NCI-H146 treated with DMSO at 0.1 percent for 48 hours (cell line): ENCODE data around the gene CLTA.
A peak's percentile ranks its signal among the peaks of the same experiment; 100 is the strongest.

Experiments
- DNase-seq: peaks from one replicate; lab custom pipeline; 2025; ENCODE audit not compliant: unreplicated experiment; lab: John Stamatoyannopoulos, UW

CLTA gene, protein sequence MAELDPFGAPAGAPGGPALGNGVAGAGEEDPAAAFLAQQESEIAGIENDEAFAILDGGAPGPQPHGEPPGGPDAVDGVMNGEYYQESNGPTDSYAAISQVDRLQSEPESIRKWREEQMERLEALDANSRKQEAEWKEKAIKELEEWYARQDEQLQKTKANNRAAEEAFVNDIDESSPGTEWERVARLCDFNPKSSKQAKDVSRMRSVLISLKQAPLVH

DNA sequence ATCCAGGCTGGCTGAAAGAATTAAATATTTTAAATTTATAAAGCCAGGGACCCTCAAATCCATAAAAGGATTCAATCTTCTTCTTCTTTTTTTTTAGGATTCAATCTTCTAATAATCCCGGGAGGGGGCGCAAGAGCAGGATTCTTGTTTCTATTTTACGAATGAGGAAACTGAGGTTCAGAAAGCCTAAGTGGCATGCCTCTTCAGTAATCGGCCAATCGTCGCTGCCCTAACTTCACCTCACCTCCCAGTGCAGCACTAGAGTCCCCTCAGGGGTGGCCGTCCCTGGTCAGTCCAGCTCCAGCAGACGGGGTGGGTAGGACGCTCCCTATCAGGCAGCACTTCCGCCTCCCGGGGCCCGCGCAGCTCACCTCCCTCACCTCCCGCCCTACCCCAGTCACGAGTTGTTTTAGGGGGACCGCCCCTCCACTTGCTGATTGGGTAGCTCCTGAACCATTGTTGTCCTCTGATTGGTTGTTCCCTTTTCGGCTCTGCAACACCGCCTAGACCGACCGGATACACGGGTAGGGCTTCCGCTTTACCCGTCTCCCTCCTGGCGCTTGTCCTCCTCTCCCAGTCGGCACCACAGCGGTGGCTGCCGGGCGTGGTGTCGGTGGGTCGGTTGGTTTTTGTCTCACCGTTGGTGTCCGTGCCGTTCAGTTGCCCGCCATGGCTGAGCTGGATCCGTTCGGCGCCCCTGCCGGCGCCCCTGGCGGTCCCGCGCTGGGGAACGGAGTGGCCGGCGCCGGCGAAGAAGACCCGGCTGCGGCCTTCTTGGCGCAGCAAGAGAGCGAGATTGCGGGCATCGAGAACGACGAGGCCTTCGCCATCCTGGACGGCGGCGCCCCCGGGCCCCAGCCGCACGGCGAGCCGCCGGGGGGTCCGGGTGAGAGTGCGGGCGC lies at the start of gene CLTA:
CLTA (plus strand) TSS at position 534 of the 902 bp plus-strand sequence; CDS start at position 670, 136 bp downstream.
- DNase-seq: peak; percentile 99

DNA sequence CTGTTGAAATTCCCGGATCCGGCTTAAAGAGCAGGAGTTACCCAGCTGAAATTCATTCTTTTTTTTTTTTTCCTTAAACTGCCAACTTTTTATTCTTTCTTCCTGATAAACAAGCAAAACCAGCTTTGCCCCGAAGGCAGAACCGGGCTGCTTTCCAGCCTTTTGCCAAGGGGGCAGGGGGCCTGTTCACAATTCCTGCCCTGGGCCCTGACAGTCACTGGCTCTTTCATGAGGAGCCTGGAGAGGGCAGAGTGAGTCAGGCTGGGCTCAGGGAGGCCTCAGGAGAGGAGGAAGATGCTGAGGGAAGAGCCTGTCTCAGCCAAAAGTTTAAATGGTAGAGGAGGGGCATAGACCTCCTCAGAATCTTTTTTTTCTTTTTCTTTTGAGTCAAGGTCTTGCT lies 49.4 kb upstream of the CLTA start:
- no peak for DNase-seq

DNA sequence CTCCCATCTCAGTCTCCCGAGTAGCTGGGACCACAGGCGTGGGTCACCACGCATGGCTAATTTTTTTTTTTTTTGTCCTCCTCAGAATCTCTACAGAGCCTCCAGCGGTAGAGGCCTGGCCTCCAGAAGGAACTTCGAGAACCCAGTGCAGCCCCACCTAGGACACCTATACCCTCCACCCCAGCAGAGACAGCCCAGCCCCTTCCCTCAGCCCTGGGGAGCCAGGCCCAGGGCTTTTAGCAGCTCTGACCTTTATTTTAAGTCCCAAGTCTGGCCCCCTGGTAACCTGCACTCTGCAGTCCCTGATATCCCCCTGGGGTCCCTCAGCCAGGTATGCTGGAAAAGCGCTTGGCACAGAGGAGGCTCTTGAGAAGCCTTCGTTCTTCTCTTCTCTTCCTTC lies 49.0 kb upstream of the CLTA start:
- DNase-seq: no peak

DNA sequence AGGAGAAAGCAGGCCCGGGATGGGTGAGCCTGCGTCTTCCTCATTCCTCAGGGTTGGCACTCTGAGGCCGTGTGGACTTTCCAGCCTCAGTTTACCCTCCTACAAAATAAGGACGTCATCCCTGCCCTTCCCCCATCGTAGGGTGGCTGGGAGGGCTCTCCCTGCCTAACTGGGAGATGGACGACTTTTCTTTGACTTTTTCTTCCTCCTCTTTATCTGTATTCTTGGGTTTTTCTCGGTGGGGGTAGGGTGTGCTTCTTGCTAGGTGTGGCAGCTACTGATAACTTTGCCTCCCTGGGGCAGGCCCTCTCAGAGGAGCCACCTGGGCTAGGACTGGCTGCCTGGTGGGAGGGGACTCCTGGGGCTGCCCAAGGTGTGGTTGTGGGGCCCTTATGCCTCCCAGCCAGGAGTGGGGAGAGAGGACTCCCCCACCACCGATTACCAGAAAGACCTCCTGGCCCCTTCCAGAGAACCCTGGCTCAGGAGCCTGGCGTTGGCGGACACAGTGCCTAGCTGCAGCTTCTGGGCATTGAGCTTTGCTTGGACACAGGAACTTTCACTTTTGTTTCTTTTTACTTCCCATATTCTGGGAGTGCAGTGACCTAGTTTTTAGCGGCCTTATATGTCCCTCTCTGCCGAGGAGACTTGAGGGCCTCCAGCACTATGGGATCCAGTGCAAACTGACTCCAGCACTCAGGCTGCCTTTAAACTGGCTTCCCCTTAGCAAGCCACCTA lies 48.0 kb upstream of the CLTA start:
- DNase-seq: no peak

DNA sequence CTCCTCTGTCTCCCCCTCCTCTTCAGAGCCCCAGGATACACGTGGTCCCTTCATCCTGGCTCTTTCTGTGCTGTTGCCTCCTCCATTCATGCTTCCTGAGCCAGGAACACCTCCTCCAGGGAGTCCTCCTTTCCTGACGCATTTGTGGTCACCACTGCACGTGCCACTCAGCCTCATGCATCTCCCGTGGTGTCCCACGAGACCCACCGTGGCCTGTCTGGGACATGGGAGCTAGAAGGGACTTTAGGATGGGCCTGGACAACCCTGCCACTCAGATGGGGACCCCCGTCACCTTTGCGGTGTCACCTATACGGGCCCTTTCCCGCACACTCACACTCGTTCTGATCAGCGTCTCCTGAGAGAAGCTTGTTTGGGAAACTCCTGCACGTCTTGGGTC lies 47.5 kb upstream of the CLTA start:
- no peak for DNase-seq

DNA sequence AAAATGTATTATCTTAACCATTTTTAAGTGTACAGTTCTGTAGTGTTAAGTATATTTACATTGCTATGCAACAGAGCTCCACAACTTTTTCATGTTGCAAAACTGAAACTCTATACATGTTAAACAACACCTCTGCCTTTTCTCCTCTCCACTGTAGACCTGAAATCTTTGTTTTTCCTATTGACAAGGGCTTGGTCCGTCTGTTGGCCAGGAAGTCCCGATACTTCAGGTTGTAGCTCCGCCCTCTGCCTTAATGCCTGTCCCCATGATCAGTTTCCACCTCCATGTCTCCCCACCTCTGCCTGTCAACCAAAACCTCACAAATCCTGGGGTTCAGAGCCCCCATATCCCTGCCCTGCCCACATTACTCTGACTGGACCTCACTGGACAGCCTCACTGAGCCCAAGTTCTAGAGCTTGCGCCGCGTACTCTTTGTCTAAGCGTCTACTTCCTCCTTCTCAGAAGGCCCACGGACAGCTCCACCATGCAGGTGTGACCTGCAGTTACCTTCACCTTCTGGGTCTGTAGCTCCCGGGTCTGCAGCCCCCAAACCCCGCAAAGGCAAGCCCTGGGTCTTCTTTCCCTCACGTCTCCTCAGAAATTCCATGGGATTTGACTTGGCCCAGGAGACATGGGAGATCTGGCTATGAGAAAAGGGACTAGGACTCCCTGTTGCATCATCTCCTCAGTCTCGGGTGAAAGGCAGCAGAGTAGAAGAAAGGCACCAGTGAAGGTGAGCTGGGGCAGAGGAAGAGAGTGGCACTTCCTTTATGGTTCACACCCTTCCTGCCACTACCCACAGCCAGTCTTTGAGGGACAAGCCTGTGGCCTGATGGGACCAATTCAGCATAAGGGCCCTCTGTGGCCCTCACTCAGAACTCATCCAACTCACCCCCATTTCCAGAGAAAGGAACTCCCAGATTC lies 46.1 kb upstream of the CLTA start:
- no peak for DNase-seq

DNA sequence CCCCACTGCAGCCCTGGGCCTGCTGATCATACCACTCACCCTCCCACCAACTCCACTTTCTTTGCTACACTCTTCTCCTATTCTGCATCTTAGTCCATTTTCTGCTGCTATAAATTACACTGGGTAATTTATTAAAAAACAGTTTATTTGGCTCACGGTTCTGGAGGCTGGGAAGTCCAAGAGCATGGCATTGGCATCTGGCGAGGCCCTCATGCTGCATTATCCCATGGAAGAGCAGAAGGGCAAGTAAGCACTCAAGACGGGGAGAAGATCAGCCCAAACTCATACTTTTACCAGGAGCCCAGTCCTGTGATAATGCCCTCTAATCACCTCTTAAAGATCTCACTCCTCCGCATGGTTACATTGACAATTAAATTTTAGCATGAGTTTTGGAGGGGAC lies 44.8 kb upstream of the CLTA start:
- no peak for DNase-seq

DNA sequence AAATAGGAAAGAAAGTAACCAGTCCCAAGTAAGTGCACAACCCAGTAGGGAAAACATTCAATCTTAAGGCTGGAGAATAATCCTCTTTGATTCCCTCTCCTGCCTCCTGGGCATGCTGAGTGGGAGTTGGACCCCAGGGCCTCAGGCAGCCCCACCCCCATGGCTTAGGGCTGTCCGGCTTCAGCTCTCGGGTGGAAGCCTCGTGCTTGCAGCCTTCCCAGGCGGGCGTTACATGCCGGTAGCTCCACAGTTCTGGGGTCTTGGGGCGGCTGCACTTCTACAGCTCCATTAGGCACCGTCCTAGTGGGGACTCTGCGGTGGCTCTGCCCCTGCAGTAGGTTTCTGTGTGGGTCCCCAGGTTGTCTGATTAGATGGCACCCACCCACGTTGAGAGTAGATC lies 44.1 kb upstream of the CLTA start:
- no peak for DNase-seq

DNA sequence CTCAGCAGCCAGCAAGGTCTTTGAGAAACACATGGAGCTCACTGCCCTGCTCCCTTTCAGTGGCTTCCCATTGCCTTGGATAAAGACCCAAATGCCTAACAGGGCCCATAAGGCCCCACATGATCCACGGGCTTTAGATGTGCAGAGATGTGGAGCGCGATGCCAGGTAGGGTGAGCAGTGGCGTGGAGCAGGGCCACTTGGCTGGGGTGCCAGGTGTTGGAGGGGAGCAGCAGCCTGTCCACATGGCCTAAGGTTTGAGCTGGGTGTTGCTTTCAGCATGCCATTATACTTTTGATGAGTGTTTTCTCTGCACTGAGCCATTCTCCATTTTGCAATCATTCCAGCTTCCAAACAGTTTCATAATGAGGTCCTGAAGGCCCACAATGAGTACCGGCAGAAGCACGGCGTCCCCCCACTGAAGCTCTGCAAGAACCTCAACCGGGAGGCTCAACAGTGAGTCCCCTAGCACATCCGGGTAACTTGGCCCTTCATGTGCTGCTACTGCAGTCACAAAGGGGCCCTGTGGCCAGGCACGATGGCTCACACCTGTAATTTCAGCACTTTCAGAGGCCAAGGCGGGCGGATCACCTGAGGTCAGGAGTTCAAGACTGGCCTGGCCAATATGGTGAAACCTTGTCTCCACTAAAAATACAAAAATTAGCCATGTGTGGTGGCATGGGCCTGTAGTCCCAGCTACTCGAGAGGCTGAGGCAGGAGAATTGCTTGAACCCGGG lies 43.1 kb upstream of the CLTA start:
- DNase-seq: no peak

DNA sequence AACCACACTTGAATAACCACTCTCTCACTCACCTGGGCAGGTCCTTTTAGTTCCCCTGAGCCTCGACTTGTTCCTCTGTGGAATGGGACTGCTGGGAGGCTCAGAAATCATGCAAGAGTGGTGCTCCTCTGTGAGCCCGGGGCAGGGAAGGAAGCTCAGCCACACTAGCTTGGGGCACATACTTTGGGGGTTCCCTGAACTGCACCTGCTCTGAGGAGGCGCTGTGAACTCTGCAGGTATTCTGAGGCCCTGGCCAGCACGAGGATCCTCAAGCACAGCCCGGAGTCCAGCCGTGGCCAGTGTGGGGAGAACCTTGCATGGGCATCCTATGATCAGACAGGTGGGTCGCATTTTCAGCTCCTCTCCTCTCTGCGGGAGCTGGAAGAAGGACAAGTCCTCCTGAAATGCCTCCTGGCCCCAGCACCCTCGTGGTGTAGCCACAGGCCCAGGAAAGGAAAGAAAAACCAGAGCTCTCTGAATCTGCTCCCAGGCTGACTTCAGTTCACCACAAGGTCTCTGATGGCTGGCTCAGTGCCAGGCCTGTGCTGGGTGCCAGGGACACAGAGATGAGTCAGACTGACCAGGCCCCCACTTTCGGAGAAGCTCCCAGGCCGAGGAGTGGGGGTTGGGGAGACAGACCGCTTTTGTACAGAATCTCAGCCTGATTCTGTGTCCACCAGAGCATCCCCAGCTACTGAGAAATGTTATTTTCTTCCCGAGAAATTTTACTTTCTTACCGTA lies 42.2 kb upstream of the CLTA start:
- no peak for DNase-seq

DNA sequence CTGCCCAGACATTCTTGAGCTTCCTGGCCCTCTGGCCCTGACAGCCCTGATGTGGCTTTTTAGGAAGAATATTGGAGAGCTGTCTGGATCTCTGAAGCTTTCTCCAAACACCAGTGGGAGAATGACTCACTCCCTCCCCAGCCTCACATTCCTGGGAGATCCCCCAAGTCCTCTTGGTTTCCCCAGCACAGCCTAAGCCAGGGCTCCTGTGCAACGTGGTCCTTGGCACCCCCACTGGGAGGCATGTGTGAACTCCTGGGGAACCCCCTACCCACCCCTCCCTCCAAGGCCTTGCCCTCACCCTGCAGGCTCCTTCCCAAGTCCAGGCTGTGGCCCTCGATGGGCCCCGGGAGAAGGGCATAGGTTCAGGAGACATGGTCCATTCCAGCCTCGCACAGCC lies 41.5 kb upstream of the CLTA start:
- DNase-seq: no peak

DNA sequence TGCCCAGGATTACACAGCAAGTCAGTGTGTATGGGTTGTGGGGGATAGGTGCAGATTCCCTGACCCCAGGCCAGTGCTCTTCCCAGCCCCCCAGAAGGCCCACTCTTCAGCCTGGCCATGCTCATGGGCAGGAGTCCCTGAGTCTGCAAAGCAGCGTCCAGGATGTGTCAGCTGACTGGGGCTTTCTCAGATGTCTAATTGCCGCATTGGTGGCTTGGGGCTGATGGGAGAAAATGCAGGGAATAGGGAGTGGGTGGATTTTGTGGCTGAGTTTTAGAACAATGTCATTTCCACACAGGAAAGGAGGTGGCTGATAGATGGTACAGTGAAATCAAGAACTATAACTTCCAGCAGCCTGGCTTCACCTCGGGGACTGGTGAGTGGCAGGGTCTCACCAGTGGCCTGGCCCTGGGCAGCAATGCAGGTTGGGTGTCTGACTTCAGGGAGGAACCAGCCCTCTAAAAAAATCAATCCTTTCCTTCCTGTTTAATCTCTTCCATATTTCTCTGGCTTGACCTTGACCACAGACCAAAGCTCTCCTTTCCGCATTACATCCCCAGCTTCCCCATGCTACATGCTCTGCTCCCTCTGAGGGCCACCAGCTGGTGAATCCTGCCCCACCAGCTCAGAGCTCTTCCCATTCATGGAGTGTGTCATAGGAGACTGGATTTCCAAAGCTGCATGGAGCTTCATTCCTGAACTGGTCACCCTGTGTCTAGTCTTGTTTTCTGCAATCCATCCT lies 40.0 kb upstream of the CLTA start:
- no peak for DNase-seq

DNA sequence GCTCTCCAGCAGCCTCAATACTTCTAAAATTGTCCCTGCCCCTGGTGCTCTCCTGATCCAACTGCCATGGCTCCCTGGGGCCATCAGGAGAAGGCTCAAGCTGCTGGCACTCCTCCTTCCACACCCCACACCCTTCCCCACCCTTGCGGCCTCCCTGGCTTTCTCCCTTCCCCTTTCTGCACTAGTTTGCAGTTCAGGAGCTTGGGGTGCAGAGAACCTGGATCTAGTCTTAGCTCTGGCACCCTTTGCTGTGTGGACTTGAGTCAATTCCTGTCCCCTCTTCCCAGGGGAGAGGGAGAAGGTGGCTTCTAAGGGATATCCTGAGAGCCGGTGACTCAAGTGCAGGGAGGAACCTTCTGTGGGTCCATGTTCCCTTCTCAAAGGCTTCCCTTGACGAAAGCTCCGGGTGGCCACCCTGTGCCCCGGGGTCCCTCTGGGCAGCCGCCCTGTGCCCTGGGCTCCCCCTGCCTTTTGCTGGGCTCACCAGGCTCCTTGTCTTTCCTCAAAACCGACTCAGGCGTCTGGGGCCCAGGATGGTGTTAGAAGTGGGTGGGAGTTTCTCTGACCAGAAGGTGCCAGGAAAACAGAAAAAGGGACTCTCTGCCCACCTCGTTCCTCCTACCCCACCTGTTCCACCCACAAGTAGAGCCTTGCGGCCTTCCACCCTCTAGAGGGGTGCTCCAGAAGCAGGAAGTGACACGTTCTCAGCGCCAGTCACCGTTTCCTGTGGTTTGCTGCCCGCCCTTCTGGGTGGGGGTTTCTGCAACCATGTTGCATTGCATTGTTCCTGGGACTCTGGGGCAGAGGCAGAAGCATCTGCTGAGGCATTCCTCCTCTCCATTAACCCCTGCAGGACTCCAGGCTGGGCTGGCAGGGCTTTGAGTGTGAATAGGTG lies 39.2 kb upstream of the CLTA start:
- DNase-seq: no peak

DNA sequence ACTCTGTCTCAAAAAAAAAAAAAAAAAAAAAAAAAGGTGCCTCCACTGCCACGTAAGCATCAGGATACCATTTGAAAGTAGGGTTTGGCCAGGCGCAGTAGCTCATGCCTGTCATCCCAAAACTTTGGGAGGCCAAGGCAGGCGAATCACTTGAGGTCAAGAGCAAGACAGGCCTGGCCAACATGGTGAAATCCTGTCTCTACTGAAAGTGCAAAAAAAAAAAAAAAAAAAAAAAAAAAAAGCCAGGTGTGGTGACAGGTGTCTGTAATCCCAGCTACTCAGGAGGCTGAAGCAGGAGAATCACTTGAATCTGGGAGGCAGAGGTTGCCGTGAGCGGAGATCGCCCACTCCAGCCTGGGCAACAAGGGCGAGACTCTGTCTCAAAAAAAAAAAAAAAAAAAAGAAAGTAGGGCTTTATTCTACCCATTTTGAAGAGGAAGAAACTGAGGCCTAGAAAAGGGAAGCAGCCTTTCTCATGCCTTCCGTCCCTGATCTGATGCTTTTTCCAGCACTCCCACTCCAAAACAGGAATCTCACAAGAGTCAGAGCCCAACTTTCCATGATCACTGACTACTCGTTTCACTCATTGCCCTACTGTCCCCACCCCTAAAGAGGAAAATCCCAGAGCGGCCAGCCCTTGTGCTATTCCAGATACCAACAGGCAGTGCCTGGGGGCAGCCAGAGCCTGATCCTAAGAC lies 37.8 kb upstream of the CLTA start:
- no peak for DNase-seq

DNA sequence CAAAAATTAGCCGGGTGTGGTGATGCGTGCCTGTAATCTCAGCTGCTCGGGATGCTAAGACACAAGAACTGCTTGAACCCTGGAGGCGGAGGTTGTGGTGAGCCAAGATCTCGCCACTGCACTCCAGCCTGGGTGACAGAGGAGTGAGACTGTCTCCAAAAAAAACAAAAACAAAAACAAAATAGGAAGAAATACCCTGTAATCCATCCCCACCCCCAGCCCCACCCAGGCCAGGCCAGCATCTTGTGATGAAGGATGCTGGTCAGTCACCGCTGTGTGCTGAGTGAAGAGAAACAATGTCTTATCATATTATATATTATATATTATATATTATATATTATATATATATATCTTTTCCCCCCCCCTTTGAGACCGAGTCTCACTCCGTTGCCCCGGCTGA lies 37.0 kb upstream of the CLTA start:
- no peak for DNase-seq

DNA sequence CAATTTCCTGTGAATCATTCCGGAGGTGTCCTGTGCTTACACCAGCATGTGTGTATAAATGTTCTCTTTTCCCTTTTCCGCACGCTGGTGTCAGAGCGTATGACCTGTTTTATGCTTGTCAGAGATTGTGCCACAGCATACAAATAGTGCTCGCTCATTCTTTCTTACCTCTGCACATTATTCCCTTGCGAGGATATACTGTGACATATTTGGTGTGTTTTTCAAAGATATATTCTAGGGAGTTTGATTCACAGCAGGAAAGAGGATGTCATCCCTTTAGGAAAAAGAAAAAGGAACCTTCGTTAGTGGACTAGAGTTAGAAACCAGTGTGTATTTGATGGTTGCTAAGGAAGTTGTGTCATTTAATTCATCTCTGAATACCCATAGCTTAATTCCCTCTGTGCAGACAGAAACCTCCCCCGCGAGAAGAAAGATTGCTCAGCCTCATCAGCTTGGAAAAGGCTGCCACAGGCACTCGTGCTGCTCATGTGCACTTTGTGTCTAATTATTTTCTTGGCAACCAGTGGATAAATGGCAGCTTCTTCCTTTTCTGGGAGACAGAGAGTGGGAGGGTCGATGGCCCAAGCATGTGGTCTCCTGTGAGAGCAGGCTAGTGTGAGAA lies 36.3 kb upstream of the CLTA start:
- DNase-seq: peak; percentile 22

DNA sequence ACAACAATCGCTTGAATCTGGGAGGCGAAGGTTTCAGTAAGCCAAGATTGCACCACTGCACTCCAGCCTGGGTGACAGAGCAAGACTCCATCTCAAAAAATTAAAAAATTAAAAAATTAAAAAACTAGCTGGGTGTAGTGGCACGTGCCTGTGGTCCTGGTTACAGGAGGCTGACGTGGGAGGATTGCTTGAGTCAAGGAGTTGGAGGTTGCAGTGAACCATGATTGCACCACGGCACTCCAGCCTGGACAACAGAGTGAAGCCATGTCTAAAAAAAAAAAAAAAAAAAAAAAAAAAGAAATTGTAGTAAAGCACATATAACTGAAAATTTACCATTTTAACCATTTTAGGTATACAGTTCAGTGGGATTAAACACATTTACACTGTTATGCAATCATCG lies 34.6 kb upstream of the CLTA start:
- no peak for DNase-seq
